Dendritic cell treated with granulocyte-macrophage colony-stimulating factor and Interleukin-4, amounts not matched to agents 40 ng/mL and 50 ng/mL, for 4 days (primary cell): ENCODE measurements around the gene BRD3OS.

ENCODE experiments used
- H3K27ac Mint-ChIP-seq: one replicate; pipeline ENCODE4 v1.8.0; 2022; ENCODE audit warnings: mild to moderate bottlenecking, mixed read lengths
- H3K27me3 Mint-ChIP-seq: one replicate; pipeline ENCODE4 v1.8.0; 2022; ENCODE audit warnings: mild to moderate bottlenecking, mixed read lengths
- H3K36me3 Mint-ChIP-seq: one replicate; pipeline ENCODE4 v1.8.0; 2022; ENCODE audit warnings: low read depth, mixed read lengths
- H3K4me1 Mint-ChIP-seq: one replicate; pipeline ENCODE4 v1.8.0; 2022; ENCODE audit warnings: low read depth, mixed read lengths
- H3K4me3 Mint-ChIP-seq: one replicate; pipeline ENCODE4 v1.8.0; 2022; ENCODE audit warnings: mild to moderate bottlenecking, moderate library complexity, mixed read lengths
- H3K9me3 Mint-ChIP-seq: one replicate; pipeline ENCODE4 v1.8.0; 2022; ENCODE audit warnings: mixed read lengths
- intact Hi-C: fragments of 100-400 bp; cut with micrococcal nuclease; formaldehyde crosslinking; loops from one replicate; pipeline ENCODE4 v1.15.0; 2022

BRD3OS gene

DNA sequence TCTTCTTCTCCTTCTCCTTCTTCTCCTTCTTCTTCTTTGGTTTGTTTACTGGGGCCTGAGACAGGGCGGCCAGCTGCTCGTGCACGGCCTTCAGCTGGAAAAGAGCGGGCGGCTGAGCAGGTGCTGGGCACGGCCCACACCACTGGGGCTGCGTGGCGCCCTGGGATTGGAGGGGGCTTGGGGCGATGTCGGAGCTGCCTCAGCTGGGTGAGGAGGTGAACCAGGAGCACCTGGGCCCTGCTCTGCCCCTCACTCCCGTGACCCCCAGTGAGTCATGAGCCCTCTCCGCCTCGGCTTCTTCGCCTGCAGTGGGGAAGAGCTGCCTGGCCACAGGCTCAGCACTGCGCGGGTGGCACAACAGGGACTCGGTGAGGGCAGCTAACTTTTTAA is 14.9 kb downstream of the BRD3OS start:
- intact Hi-C loops = no loop called here
- Mint-ChIP-seq H3K36me3 (peaks cover 95% of the 10 kb centered on the region), H3K27ac (peak overlapping the region; percentile 3), H3K27me3 (no peaks in the 10 kb centered on the region), H3K9me3 (no peaks in the 10 kb centered on the region), H3K4me3 (no peak overlapping the region), H3K4me1 (no peaks in the 10 kb centered on the region)

DNA sequence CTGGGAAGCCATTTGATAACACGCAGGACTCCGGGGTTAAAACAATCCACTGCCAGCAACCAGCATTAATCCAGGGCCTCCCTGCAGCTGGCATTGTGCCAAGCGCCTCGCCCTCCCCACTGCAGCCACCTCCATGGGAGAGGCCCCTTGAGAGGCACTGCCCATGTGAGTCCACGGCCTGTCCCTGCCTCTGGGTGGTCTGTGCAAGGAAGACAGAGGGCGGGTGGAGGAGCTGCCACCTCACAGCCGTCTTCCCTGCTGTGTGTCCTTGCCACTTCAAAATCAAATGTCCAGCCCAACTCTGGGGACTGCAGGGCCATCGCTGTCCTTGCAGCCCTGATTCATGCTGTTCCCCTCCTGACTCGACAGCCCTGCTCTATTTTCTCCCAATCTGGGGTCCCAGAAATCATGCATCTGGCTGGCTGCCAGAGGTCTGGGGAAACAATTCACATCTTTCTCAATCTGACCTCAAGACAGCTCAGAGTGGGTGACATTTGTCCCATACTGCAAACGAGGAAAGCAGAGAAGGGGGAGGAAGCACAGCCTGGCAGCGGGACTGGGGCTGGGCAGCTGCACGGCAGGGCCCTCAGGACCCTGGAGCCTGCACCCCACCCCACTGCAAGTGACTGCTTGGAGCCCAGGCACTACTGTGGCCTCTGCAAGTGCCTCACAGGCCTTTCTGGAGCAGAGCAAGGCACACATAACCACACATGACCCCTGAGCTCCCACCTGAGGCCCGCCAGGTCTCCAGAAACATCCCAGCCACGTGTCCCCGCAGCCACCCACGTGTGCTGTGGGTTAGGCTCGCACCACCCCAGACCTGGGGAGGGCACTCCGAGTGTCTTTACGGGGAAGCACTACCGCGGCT is 15.7 kb downstream of the BRD3OS start:
- no peaks in the 10 kb centered on the region for H3K9me3 Mint-ChIP-seq
- no peak overlapping the region for H3K27ac Mint-ChIP-seq
- no peaks in the 10 kb centered on the region for H3K27me3 Mint-ChIP-seq
- H3K36me3 Mint-ChIP-seq = peaks cover 95% of the 10 kb centered on the region
- H3K4me1 Mint-ChIP-seq = no peaks in the 10 kb centered on the region
- H3K4me3 Mint-ChIP-seq = no peak overlapping the region
- intact Hi-C loops = no loop called here

DNA sequence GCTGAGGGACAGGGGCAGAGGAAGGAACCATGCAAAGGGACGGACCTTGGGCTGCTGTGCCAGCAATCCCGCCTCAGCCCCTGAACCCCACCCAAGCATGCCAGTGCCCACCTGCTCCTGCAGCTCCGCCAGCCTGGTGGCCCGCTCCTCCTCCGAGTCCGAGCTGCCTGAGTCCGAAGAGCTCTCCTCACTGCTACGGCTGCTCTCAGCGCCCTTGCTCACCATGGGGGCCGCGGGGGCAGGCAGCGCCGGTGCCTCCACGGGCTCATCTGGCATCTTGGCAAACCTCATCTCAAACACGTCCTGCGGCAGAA is 16.3 kb downstream of the BRD3OS start:
- H3K9me3 Mint-ChIP-seq = no peaks in the 10 kb centered on the region
- no peaks in the 10 kb centered on the region for H3K4me1 Mint-ChIP-seq
- H3K27ac Mint-ChIP-seq = no peak overlapping the region
- no peaks in the 10 kb centered on the region for H3K27me3 Mint-ChIP-seq
- no peak overlapping the region for H3K4me3 Mint-ChIP-seq
- intact Hi-C loops = no loop called here
- H3K36me3 Mint-ChIP-seq = peaks cover 95% of the 10 kb centered on the region

DNA sequence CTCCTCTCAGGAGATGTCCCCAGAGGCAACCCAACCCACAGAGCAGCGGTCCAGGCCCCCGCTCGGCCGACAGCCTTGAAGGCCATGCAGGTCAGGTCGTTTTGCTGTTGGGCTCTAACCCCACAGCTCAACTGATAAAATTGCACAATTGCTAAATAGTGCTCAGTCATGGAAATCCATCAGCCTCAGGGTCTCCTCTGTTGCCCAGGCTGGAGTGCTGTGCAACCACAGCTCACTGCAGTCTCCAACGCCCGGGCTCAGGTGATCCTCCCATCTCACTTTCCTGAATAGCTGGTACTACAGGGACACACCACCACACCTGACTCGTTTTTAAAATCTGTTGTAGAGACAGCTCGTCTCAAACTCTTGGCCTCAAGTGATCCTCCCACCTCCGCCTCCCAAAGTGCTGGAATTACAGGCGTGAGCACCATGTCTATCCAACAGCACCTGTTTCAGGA is 18.3 kb downstream of the BRD3OS start:
- Mint-ChIP-seq H3K4me3 (no peak overlapping the region), H3K36me3 (peaks cover 100% of the 10 kb centered on the region), H3K9me3 (no peaks in the 10 kb centered on the region), H3K27me3 (no peaks in the 10 kb centered on the region), H3K4me1 (no peaks in the 10 kb centered on the region), H3K27ac (no peak overlapping the region)
- intact Hi-C loops = no loop called here

DNA sequence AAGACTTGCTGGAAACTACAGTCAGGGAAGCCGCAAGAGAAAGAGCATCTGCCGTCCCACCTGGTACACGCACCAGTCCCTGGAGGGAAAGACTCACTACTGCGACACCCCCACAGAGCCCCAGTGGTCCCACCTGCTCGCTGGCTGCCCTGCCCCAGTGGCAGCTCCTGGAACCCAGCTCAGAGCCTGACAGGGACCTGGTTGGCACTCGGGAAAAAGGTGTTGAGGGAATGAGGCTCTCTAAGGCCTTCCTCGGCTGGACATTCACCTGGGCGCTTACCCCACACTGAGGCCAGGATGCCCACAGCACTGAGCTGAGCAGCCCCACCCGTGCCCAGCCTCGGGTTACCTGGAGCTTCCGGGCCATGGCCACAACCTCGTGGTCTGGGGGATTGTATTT is 19.7 kb downstream of the BRD3OS start:
- Mint-ChIP-seq H3K27ac (no peak overlapping the region), H3K27me3 (no peaks in the 10 kb centered on the region), H3K9me3 (no peaks in the 10 kb centered on the region), H3K4me1 (no peaks in the 10 kb centered on the region), H3K36me3 (peaks cover 100% of the 10 kb centered on the region), H3K4me3 (no peak overlapping the region)
- intact Hi-C loops = no loop called here

DNA sequence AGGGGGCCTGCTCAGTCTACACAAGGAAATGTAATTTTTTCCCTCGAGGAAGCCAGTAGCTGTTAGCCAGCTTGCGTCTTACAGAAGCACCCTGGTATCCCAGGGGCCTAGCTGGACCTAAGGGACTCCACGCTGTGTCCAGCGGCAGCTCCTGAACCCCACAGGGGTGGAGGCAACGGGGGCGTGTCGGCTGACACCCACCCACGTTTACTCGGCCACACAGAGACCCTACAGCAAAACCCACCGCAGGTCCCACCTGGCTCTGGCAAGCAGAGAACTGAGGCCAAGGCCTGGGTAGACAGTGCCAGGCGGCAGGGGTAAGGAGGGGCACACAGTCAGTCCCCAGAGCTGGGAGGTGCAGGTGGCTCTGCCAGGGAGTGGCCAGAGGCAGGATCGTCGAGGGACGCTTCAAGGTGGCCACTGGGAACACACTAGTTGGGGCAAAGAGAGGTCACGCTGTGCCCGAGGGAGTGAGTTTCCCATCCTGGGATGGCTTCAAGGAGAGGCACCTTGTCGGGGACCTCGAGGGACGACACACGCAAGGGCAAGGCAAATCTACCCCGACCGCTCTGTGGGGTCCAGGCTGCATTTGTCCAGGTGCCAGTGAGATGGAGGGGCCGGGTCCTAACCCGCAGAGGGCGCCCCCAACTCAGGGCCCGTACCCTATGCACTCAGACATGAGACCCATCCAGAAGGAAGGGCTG is 20.7 kb downstream of the BRD3OS start:
- intact Hi-C loops = no loop called here
- Mint-ChIP-seq H3K27ac (no peak overlapping the region), H3K9me3 (no peaks in the 10 kb centered on the region), H3K4me1 (no peaks in the 10 kb centered on the region), H3K36me3 (peaks cover 100% of the 10 kb centered on the region), H3K27me3 (no peaks in the 10 kb centered on the region), H3K4me3 (no peak overlapping the region)

DNA sequence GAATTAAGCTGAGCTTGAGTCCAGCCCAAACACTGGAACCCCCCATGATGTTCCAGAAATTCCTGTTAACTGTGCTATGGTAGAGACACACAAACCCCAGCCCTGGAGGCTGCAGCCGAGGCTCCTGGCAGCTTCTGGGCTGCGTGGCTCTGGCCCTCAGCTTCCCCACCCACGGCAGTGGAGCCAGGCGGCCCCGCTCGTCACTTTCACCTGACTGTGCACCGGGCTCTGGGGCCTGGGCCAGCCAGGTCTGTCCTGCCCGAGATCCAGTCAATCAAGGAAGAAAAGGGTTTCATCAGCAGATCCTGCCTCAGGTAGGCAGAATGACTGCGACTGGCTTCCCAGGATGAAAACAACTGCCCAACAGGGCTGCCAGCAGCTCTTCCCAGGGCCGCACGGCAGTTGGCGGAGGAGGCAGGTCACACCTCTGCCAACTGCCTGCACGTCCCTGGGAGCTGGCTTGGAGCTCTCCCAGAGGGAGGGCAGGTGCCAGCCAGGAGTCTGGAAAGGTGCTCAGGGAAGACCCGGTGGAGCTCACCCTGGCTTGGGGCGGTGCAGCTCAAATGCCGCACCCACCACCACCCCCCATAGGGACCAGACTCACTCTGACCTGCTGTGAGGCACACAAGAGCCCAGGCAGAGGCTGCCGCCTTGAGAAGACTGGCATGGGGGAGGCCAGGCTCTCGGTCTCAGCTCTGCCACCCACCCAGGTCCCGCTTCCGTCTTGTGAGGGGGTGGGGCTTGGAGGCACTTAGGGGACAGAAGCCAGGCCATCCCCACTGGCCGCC is 21.8 kb downstream of the BRD3OS start:
- Mint-ChIP-seq H3K9me3 (no peaks in the 10 kb centered on the region), H3K4me1 (no peaks in the 10 kb centered on the region), H3K36me3 (peaks cover 100% of the 10 kb centered on the region), H3K4me3 (no peak overlapping the region), H3K27ac (no peak overlapping the region), H3K27me3 (no peaks in the 10 kb centered on the region)
- intact Hi-C loops = no loop called here

DNA sequence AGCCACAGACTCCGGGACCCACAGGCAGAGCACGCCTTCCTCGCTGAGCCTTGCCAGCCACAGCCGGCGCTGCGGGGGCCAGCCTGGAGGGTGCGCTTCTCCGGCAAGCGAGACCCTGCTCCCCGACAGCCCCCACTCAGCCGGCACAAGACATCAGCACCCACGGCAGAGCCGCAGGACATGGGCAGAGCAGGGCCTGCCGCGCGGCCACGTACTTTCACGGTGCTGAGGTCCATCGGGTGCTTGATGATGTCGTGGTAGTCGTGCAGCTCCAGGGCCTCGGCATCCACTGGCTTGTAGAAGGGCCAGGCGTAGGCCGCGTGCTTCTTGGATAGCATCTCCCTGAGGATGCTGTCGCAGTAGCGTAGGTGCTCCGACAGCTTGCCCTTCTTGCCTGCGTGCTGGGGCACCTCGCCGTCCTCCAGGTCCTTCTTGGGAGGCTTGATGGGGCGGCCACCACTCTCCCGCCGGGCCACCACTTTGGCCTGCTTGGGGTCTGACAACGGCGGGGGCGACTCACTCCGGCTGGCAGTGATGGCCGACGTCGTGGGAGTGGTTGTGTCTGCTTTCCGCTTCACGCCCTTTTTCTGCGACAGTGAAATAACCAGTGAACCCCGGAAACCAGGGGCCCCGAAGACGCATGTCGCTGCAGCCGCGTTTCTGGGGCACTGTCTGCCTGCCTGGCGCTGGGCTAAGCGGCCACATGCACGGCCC is 22.7 kb downstream of the BRD3OS start:
- Mint-ChIP-seq H3K4me1 (no peaks in the 10 kb centered on the region), H3K9me3 (no peaks in the 10 kb centered on the region), H3K27me3 (no peaks in the 10 kb centered on the region), H3K4me3 (no peak overlapping the region), H3K36me3 (peaks cover 100% of the 10 kb centered on the region), H3K27ac (no peak overlapping the region)
- intact Hi-C loops = no loop called here

DNA sequence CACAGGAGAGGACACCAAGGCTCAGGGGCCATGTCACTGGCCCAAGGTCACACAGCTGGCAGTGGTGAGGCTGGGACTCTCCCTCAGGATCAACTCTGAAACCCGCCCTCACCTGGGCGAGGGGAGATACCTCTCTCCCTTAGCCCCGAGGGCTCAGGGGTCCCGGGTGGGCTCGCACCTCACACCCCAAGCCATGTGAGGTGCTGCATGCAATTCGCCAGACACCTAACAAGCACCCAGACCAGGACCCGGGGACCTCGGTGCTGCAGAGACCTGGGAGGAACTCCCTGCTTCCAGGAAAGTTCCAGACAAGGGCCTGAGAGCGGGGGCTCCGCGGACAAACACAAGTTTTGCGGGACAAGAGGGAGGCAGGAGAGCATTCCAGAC is 23.3 kb downstream of the BRD3OS start:
- Mint-ChIP-seq H3K36me3 (peaks cover 100% of the 10 kb centered on the region), H3K27ac (no peak overlapping the region), H3K4me1 (no peaks in the 10 kb centered on the region), H3K9me3 (no peaks in the 10 kb centered on the region), H3K27me3 (no peaks in the 10 kb centered on the region), H3K4me3 (no peak overlapping the region)
- intact Hi-C loops = no loop called here

DNA sequence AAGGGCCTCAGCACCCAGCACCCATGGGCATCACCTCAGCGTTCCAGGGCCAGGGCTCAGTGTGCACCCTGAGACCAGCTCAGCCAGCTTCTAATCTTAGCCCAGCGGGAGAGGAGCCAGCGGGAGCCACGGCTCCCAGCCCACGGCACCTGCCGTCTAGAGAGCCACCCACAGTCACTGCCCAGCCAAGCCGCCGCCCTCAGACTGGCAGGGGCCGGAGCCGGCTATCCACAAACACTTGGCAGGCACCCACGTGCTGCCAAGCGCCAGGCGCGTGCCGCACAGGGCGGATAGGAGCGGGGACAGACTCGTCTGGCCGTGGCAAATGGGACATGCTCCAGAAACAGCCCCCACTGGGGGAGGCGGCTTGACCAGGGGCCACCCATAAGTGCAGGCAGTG is 24.0 kb downstream of the BRD3OS start:
- no peaks in the 10 kb centered on the region for H3K27me3 Mint-ChIP-seq
- H3K4me1 Mint-ChIP-seq = no peaks in the 10 kb centered on the region
- H3K9me3 Mint-ChIP-seq = no peaks in the 10 kb centered on the region
- intact Hi-C loops = no loop called here
- H3K27ac Mint-ChIP-seq = no peak overlapping the region
- peaks cover 100% of the 10 kb centered on the region for H3K36me3 Mint-ChIP-seq
- H3K4me3 Mint-ChIP-seq = no peak overlapping the region

DNA sequence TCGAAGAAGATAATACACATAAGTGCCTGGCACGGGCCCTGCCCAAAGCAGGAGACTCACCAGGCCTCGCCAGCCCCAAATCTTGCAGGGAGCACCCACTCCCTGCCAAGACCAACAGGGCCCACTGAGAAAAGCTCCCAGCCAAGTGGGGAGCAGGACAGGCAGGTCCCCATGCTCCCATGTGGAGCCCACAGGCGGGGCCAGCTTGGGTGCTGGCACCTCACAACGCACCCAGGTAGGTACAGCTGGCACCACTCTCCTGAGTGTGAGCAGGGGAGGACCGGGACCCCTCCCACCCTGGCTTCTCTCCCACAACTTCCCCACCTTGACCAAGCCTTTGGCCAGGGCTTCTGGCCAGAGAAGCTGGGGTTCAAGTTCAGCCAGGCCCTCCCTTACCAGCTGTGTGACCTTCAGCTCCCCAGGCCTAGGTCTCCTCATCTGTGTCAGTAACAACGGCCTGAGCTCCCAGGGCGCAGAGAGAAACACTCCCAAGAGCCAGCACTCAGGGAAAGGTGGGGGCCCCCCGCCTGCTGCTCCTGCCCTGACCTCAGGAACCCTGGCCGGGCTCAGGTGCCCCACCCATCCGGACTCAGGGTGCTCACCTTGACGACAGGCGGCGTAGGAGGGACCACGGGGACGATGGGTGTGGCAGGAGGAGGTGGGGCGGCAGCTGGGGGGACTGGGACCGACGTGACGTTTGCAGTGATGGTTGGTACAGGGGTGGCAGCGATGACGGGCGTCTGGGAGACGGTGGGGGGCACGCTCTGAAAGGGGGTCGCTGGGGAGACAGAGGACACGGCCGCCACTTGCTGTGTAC is 24.7 kb downstream of the BRD3OS start:
- H3K4me1 Mint-ChIP-seq = peaks cover 5% of the 10 kb centered on the region
- H3K9me3 Mint-ChIP-seq = no peaks in the 10 kb centered on the region
- intact Hi-C loops = no loop called here
- H3K36me3 Mint-ChIP-seq = peaks cover 100% of the 10 kb centered on the region
- no peak overlapping the region for H3K4me3 Mint-ChIP-seq
- H3K27ac Mint-ChIP-seq = no peak overlapping the region
- no peaks in the 10 kb centered on the region for H3K27me3 Mint-ChIP-seq

DNA sequence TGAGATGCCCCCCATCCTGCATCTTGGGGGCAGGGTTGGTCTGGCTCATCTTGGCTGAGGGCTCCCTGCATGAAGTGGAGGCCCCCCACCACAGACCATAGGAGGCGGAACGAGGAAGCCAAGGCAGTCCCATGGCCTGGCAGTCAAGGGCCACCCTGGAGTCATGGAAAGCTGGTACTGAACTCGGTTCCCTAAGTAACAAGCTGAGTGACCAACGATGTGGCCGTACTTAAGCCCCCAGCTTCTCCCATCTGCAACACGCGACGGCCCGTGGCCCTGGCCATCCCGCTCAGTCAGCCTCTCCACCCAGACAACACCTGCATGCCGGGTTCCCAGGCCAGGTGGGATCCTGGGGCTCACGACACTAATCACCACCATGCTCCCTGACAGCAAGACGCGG is 25.4 kb downstream of the BRD3OS start:
- Mint-ChIP-seq H3K27ac (no peak overlapping the region), H3K36me3 (peaks cover 95% of the 10 kb centered on the region), H3K4me3 (no peak overlapping the region), H3K4me1 (peaks cover 12% of the 10 kb centered on the region), H3K9me3 (no peaks in the 10 kb centered on the region), H3K27me3 (no peaks in the 10 kb centered on the region)
- intact Hi-C loops = no loop called here

DNA sequence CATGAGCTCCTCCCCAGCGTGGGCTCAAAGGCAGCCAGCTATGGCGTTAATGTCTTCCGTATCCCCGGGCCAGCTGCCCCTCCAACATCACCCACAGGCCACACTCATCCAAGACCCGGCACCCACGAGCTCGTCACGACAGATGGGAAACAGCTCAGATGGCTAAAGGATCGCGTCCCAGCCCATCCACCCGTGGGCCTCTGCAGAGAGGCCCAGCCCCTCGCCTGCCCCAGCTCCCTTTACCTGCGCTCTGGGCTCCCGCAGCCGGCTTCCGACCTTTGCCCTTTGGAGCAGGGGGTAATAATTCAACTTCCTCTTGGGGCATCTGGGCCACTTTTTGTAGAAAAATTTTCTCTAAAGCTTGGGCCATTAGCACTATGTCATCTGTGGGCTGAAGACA is 26.0 kb downstream of the BRD3OS start:
- peaks cover 89% of the 10 kb centered on the region for H3K36me3 Mint-ChIP-seq

More for the DNA sequence above, 26.0 kb downstream of the BRD3OS start:
- H3K4me1 Mint-ChIP-seq = peaks cover 18% of the 10 kb centered on the region
- no peak overlapping the region for H3K4me3 Mint-ChIP-seq
- H3K27ac Mint-ChIP-seq = no peak overlapping the region
- no peaks in the 10 kb centered on the region for H3K27me3 Mint-ChIP-seq
- H3K9me3 Mint-ChIP-seq = no peaks in the 10 kb centered on the region
- intact Hi-C loops = no loop called here
